ENCODE data around the gene ZNF438.
"Not testable (repeated sequence)": the region's sequence is repeated elsewhere in the genome, so short reads cannot be mapped to it uniquely, and the experiment has no call there.

ZNF438 gene

DNA sequence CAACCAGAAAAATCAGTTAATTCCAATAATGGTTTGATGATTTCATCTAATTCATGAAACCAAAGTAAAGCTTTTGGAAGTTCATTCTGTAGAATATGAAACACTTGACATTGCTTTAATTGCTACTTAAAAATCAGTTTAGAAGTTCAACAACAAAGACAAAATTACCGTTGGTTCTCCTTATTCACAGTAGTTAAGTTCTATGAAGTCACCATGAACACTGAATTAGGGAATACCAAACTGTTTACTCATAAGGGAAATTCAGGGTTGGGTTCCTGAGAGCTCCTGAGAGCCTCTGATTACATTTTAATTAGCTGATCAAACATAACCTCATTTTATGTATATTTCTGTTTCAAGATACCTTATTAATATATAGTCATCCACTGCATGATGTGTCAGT is 46.2 kb downstream of the ZNF438 start:
- Histone ChIP-seq H3K36me3 (ENCODE audit: insufficient read depth, low read length) (no peaks in the 10 kb centered on the region), H3K4me1 (ENCODE audit: insufficient read depth, low read length) (no peaks in the 10 kb centered on the region), H3K4me3 (ENCODE audit: low read depth in 1 of 2, low read length in 2 of 2) (no peak overlapping the region), H3K9me3 (ENCODE audit: insufficient read depth, low read length, severe bottlenecking) (peaks cover 3% of the 10 kb centered on the region), H4K20me1 (ENCODE audit: insufficient read depth, low read length) (no peaks in the 10 kb centered on the region), H2AFZ (ENCODE audit: low read depth, low read length) (no peak overlapping the region), H3K27ac (ENCODE audit: low read length) (no peak overlapping the region), H3K79me2 (ENCODE audit: insufficient read depth, low read length) (no peaks in the 10 kb centered on the region), H3K27me3 (ENCODE audit: insufficient read depth, low read length, poor library complexity) (no peaks in the 10 kb centered on the region), H3K9ac (ENCODE audit: low read depth, low read length) (no peak overlapping the region), H3K4me2 (ENCODE audit: insufficient read depth, low read length) (no peak overlapping the region)
- ATAC-seq (ENCODE audit: insufficient read depth, low read depth) (no peak), DNase-seq (no peak)
- no peak for TF ChIP-seq EZH2 (IDR thresholded peaks at IDR 0.05; ENCODE audit: borderline replicate concordance, low read depth, low read length, severe bottlenecking)
- TF ChIP-seq, protein P1, sequence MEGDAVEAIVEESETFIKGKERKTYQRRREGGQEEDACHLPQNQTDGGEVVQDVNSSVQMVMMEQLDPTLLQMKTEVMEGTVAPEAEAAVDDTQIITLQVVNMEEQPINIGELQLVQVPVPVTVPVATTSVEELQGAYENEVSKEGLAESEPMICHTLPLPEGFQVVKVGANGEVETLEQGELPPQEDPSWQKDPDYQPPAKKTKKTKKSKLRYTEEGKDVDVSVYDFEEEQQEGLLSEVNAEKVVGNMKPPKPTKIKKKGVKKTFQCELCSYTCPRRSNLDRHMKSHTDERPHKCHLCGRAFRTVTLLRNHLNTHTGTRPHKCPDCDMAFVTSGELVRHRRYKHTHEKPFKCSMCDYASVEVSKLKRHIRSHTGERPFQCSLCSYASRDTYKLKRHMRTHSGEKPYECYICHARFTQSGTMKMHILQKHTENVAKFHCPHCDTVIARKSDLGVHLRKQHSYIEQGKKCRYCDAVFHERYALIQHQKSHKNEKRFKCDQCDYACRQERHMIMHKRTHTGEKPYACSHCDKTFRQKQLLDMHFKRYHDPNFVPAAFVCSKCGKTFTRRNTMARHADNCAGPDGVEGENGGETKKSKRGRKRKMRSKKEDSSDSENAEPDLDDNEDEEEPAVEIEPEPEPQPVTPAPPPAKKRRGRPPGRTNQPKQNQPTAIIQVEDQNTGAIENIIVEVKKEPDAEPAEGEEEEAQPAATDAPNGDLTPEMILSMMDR (IDR thresholded peaks at IDR 0.05; ENCODE audit: borderline replicate concordance, extremely low read depth, low read length, poor library complexity, severe bottlenecking) = no peak

DNA sequence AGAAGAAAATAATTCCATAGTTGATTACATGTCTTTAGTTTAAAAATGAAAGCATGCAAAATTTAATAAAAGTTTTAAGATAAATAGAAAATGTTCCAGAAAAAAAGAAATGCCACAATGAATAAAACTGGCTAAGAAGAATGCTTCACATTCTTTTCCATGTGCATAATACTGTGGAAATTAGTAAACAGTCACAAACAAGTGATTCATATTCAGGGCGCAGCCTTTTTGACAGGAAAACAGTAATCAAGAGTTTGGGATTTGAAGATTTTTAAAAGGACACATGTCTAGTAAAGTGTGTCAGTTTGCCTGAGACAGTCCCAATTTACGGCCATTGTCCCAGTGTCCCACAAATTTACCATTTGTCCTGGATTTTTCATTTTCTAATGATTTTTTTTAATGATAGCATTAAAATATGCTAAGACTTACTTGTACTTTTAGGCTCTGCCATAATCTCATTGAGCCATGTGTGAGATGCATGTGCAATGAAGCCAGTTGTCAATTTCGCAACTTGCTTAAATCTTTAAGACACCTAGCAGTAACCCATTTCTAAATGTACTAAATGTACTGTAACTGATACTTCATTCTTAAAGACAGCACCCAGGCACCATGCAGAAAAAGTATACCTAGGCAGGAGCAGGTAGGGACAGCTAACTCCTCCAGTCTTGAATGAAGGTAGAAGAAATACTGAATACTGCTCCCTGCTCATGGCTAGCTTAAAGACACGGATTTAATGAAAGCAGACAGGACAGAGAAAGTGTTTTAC is 46.9 kb downstream of the ZNF438 start:
- H3K27me3 ChIP-seq (ENCODE audit: insufficient read depth, low read length, poor library complexity) = no peaks in the 10 kb centered on the region
- no peaks in the 10 kb centered on the region for H3K4me1 ChIP-seq (ENCODE audit: insufficient read depth, low read length)
- H3K9me3 ChIP-seq (ENCODE audit: insufficient read depth, low read length, severe bottlenecking) = peaks cover 3% of the 10 kb centered on the region
- H3K4me3 ChIP-seq (ENCODE audit: low read depth in 1 of 2, low read length in 2 of 2) = no peak overlapping the region
- H3K27ac ChIP-seq (ENCODE audit: low read length) = no peak overlapping the region
- ATAC-seq (ENCODE audit: insufficient read depth, low read depth) (no peak), DNase-seq (no peak)
- H3K9ac ChIP-seq (ENCODE audit: low read depth, low read length) = no peak overlapping the region
- no peak overlapping the region for H2AFZ ChIP-seq (ENCODE audit: low read depth, low read length)
- no peaks in the 10 kb centered on the region for H4K20me1 ChIP-seq (ENCODE audit: insufficient read depth, low read length)
- 0 out of 2 replicates have a peak, but pooled peaks cover 3% of the 10 kb centered on the region for H3K36me3 ChIP-seq (ENCODE audit: insufficient read depth, low read length)
- no peak for TF ChIP-seq EZH2 (IDR thresholded peaks at IDR 0.05; ENCODE audit: borderline replicate concordance, low read depth, low read length, severe bottlenecking)
- no peak overlapping the region for H3K4me2 ChIP-seq (ENCODE audit: insufficient read depth, low read length)
- no peaks in the 10 kb centered on the region for H3K79me2 ChIP-seq (ENCODE audit: insufficient read depth, low read length)

DNA sequence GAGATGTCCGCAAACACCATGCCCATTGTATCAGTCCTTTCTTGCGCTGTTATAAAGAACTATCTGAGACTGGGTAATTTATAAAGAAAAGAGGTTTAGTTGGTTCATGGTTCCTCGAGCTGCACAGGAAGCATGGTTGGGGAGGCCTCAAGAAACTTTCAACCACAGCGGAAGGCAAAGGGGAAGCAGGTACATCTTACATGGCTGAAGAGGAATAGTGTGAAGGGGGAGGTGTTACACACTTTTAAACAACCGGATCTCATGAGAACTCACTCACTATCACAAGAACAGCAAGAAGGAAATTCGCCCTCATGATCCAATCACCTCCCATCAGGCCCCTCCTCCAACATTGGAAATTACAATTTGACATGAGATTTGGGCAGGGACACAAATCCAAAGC is 48.5 kb downstream of the ZNF438 start:
- ATAC-seq (ENCODE audit: insufficient read depth, low read depth) = not testable (repeated sequence)

DNA sequence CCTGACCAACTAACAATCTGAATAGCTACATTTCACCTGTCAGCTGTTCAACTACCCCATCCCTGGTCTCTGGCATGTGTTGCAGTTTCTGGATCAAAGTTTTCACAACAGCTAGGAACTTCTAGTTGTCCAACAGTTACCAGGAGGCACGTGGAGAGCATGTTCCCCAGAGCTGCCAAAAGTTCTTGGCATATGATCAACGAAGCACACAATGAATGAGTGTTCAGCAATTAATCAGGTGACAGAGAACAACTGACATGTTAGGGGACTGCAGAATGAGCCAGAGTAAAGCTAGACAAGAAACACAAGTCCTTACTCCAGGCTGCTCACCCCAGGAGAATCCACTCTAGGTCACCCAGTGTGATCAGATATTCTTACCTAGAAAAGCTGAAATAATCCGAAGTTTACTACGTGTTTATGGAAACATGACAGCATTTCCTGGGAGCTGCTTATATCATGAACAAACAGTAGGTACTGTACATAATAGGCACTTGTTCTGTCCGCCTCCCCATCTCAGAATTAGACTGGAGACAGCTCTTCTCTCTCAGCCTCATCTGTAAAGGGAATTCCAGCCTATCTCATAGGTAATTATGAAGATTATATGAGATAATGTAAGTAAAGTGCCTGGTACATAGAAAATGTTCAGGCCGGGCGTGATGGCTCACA is 50.6 kb downstream of the ZNF438 start:
- no peaks in the 10 kb centered on the region for H3K4me1 ChIP-seq (ENCODE audit: insufficient read depth, low read length)
- H2AFZ ChIP-seq (ENCODE audit: low read depth, low read length) = no peak overlapping the region
- H3K4me2 ChIP-seq (ENCODE audit: insufficient read depth, low read length) = no peak overlapping the region
- peaks cover 3% of the 10 kb centered on the region for H3K9me3 ChIP-seq (ENCODE audit: insufficient read depth, low read length, severe bottlenecking)
- no peaks in the 10 kb centered on the region for H3K27me3 ChIP-seq (ENCODE audit: insufficient read depth, low read length, poor library complexity)
- no peaks in the 10 kb centered on the region for H4K20me1 ChIP-seq (ENCODE audit: insufficient read depth, low read length)
- H3K27ac ChIP-seq (ENCODE audit: low read length) = no peak overlapping the region
- no peak for DNase-seq
- no peak overlapping the region for H3K4me3 ChIP-seq (ENCODE audit: low read depth in 1 of 2, low read length in 2 of 2)
- no peaks in the 10 kb centered on the region for H3K79me2 ChIP-seq (ENCODE audit: insufficient read depth, low read length)
- H3K36me3 ChIP-seq (ENCODE audit: insufficient read depth, low read length) = 0 out of 2 replicates have a peak, but pooled peaks cover 4% of the 10 kb centered on the region
- ATAC-seq (ENCODE audit: insufficient read depth, low read depth) = no peak
- TF ChIP-seq, protein P1 (IDR thresholded peaks at IDR 0.05; ENCODE audit: borderline replicate concordance, extremely low read depth, low read length, poor library complexity, severe bottlenecking) = no peak
- TF ChIP-seq EZH2 (IDR thresholded peaks at IDR 0.05; ENCODE audit: borderline replicate concordance, low read depth, low read length, severe bottlenecking) = no peak
- no peak overlapping the region for H3K9ac ChIP-seq (ENCODE audit: low read depth, low read length)

More for the DNA sequence above, 48.5 kb downstream of the ZNF438 start:
- not testable (repeated sequence) for H3K9ac ChIP-seq (ENCODE audit: low read depth, low read length); H3K4me2 ChIP-seq (ENCODE audit: insufficient read depth, low read length); H3K4me3 ChIP-seq (ENCODE audit: low read depth in 1 of 2, low read length in 2 of 2); H2AFZ ChIP-seq (ENCODE audit: low read depth, low read length); H3K9me3 ChIP-seq (ENCODE audit: insufficient read depth, low read length, severe bottlenecking); H3K27ac ChIP-seq (ENCODE audit: low read length); H3K36me3 ChIP-seq (ENCODE audit: insufficient read depth, low read length); H3K27me3 ChIP-seq (ENCODE audit: insufficient read depth, low read length, poor library complexity); H3K4me1 ChIP-seq (ENCODE audit: insufficient read depth, low read length); H4K20me1 ChIP-seq (ENCODE audit: insufficient read depth, low read length); H3K79me2 ChIP-seq (ENCODE audit: insufficient read depth, low read length); DNase-seq
